Measurements from ENCODE around the gene PINLYP.

Gene PINLYP

DNA sequence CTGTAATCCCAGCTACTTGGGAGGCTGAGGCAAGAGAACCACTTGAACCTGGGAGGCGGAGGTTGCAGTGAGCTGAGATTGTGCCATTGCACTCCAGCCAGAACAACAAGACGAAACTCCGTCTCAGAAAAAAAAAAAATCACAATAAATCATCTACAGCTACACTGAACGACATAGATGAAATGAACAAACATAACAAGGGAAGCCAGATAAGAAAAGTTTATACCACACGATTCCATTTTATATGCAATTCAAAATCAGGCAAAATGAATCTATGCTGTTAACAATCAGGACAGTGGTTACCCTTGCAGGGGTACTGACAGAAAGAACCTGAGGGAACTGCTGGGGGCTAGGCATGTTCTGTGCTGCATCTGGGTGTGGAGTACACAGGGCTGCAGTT, 5.9 kb upstream of the PINLYP start:
- H3K4me3 ChIP-seq (replicated peaks in 1 of 2; ENCODE audit: low read depth in 2 of 2, low read length in 2 of 2), result no peak overlapping the region
- no peak for DNase-seq (ENCODE audit: low read depth in 2 of 2)
- TF ChIP-seq, protein P1, sequence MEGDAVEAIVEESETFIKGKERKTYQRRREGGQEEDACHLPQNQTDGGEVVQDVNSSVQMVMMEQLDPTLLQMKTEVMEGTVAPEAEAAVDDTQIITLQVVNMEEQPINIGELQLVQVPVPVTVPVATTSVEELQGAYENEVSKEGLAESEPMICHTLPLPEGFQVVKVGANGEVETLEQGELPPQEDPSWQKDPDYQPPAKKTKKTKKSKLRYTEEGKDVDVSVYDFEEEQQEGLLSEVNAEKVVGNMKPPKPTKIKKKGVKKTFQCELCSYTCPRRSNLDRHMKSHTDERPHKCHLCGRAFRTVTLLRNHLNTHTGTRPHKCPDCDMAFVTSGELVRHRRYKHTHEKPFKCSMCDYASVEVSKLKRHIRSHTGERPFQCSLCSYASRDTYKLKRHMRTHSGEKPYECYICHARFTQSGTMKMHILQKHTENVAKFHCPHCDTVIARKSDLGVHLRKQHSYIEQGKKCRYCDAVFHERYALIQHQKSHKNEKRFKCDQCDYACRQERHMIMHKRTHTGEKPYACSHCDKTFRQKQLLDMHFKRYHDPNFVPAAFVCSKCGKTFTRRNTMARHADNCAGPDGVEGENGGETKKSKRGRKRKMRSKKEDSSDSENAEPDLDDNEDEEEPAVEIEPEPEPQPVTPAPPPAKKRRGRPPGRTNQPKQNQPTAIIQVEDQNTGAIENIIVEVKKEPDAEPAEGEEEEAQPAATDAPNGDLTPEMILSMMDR (IDR thresholded peaks at IDR 0.05; ENCODE audit: low read depth, low read length), result no peak

DNA sequence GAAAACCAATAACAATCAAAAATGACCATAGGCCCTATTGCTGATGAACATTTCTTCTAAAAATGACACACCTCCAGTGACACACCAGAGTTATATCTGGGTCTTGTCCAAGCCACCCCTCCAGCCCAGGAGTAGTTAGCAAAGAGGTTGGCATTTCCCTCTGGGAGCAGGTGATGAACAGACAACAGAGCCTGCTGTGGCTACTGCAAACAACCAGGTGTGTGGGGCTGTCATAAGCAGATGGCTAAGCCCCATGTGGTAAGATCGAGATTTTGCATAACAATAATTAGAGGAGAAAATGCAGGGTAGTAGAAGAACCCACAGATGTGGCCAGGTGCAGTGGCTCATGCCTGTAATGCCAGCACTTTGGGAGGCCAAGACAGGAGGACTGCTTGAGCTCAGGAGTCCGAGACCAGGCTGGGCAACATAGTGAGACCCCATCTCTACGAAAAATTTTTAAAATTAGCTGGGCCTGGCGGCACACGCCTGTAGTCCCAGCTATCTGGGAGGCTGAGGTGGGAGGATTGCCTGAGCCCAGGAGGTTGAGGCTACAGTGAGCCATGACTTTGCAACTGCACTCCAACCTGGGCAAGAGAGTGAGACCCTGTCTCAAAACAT, 5.3 kb upstream of the PINLYP start:
- TF ChIP-seq, protein P1 (IDR thresholded peaks at IDR 0.05; ENCODE audit: low read depth, low read length), result no peak
- H3K4me3 ChIP-seq (replicated peaks in 1 of 2; ENCODE audit: low read depth in 2 of 2, low read length in 2 of 2), result no peak overlapping the region
- no peak for DNase-seq (ENCODE audit: low read depth in 2 of 2)

DNA sequence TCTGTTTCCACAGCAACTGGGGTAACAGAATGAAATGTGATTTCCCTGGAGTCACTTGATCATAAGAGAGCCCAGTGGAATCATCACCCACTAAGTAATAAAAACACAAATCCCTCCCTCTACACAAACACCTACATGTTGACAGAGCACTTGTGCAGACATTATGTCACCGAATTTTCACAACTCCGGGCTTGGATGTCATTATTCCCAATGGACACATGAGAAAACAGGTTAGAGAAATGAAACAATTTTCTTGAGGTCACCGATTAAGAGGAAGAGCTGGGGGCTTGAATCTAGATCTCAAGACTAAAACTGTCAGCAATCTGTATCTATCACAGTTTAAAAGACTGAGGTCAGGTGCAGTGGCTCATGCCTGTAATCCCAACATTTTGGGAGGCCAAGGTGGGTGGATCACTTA, 3.4 kb upstream of the PINLYP start:
- TF ChIP-seq, protein P1 (IDR thresholded peaks at IDR 0.05; ENCODE audit: low read depth, low read length), result no peak
- DNase-seq (ENCODE audit: low read depth in 2 of 2), result no peak
- H3K4me3 ChIP-seq (replicated peaks in 1 of 2; ENCODE audit: low read depth in 2 of 2, low read length in 2 of 2), result no peak overlapping the region

DNA sequence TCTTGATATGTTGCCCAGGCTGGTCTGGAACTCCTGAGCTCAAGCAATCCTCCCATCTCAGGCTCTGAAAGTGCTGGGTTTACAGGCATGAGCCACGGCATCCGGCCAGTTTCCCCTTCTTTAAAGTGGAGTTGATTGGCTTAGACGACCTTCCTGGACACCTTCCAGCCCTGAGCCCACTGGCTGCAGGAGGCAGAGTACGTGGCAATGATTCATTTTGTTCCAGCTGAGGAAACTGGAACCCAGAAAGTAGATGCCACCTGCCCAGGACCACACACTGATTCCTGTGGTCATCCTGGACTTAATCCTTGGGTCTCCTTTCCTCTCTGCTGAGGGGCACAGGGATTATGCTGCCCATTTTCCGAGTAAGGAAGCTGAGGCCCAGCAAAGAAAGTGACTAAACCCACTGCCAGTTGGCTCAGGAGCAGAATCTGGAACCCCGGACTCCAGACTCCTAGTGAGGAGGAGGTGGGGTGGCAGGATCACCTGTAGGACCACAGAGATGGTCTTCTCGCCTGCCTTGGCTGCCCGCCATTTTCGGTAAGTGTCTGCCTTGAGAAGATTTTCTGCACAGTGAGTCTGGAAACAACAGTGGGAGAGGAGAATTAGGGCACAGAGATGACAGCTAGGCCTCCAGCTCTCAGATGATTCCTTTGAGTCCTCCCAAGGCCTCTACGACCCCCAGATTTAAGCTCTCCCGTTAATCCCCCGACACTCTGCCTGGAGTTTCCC, 1.0 kb upstream of the PINLYP start:
- TF ChIP-seq, protein P1 (IDR thresholded peaks at IDR 0.05; ENCODE audit: low read depth, low read length), result no peak
- DNase-seq (ENCODE audit: low read depth in 2 of 2), result peak; percentile 21 to 57
- H3K4me3 ChIP-seq (replicated peaks in 1 of 2; ENCODE audit: low read depth in 2 of 2, low read length in 2 of 2), result peak overlapping the region; percentile 83 to 90

DNA sequence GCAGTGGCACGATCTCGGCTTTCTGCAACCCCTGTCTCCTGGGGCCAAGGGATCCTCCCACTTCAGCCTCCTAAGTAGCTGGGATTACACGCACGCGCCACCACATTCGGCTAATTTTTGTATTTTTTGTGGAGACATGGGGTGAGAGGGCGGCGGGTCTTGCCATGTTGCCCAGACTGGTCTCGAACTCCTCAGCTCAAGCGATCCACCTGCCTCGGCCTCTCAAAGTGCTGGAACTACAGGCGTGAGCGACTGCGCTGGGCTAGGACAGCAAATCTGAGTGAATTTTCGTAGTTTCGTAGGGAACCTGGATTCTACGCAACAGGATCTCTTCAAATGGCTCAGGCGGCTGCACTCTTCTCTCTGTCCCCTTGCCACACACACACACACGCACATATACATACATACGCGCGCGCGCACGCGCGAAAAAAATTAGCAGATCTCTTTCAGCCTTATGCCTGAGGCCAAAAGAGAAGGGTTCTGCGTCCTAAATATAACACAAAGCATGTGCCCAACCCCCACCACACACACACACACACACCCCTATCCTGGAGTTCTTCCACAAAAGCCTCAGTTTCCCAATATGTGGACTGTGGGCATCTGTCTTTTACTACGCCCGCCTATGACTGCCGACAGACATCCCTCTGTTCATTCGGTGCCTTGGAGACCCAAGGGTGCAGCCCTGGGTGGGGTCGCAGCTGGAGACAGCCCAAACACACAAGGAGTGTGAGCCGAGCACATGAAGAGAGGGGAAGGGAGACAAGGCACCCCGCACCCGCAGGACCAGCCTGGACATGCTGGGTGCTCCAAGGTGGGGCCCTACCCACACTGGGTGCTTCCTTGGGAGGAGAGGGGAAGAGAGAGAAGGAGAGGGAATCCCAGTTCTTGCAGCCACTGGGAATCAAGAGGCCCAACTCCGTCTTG, 616 bp downstream of the PINLYP start:
- peak in 1 of 2 donors; percentile 4 for DNase-seq (ENCODE audit: low read depth in 2 of 2)
- TF ChIP-seq, protein P1 (IDR thresholded peaks at IDR 0.05; ENCODE audit: low read depth, low read length), result no peak
- H3K4me3 ChIP-seq (replicated peaks in 1 of 2; ENCODE audit: low read depth in 2 of 2, low read length in 2 of 2), result peak overlapping the region; percentile 39 to 49

DNA sequence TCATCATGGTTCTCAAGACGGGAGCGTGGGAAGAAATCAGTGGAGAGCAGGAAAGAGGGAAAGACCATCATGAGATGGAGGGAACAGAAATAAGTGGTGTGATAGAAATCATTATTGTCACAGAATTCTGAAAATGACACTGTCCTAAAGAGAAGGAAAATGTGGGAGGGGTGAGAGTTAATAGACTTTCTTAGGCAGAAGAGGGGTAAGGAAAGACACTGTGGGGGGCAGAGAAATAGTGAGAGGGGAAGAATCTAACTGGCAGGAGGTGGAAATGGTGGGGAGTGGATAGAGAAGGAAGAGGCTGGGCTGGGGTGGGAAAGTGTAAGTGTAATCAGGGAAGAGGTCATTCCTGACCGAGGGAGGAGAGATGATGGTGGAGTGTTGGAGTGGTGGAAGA, 3.2 kb downstream of the PINLYP start:
- TF ChIP-seq, protein P1 (IDR thresholded peaks at IDR 0.05; ENCODE audit: low read depth, low read length), result no peak
- H3K4me3 ChIP-seq (replicated peaks in 1 of 2; ENCODE audit: low read depth in 2 of 2, low read length in 2 of 2), result no peak overlapping the region
- no peak for DNase-seq (ENCODE audit: low read depth in 2 of 2)
